MCF 10A (cell line): Measurements from ENCODE around the gene GPR65. TPM values are rescaled to one million over a fixed set of nuclear protein-coding genes. Genes with fewer than 3 reads are reported as not detected.

Experiments used
- BruUV-seq: library from RNA; stranded (reverse); fragments of 400-500 nt; replicated peaks from 2 replicates; lab custom pipeline; 2021; lab: Mats Ljungman, UMichigan
- CTCF ChIA-PET: fragments of 300-600 bp; sonication (Branson Sonifier 250); formaldehyde crosslinking; extraction: SDS; loops from one replicate; lab custom pipeline; 2021; ENCODE audit warnings: antibody characterized with exemption, inconsistent platforms; lab: Yijun Ruan, JAX
- POLR2A ChIA-PET: fragments of 300-600, 350-650 bp; sonication (Branson Sonifier 250); formaldehyde crosslinking; extraction: SDS; loops from one replicate; lab custom pipeline; 2020; ENCODE audit warnings: antibody characterized with exemption, inconsistent platforms; lab: Yijun Ruan, JAX
- DNase-seq: peaks from one replicate; pipeline ENCODE4 v3.0.0-alpha.2; 2018; ENCODE audit not compliant: unreplicated experiment
- H3K27ac Mint-ChIP-seq: one replicate; pipeline ENCODE4 v1.8.0; 2022; ENCODE audit warnings: mild to moderate bottlenecking, low read depth, mixed read lengths; ENCODE audit not compliant: unreplicated experiment
- H3K27me3 Mint-ChIP-seq: one replicate; pipeline ENCODE4 v1.8.0; 2022; ENCODE audit warnings: mixed read lengths; ENCODE audit not compliant: insufficient read depth, unreplicated experiment
- H3K36me3 Mint-ChIP-seq: one replicate; pipeline ENCODE4 v1.8.0; 2022; ENCODE audit warnings: mild to moderate bottlenecking, moderate library complexity, mixed read lengths; ENCODE audit not compliant: insufficient read depth, unreplicated experiment
- H3K4me1 Mint-ChIP-seq: one replicate; pipeline ENCODE4 v1.8.0; 2022; ENCODE audit warnings: mixed read lengths; ENCODE audit not compliant: insufficient read depth, unreplicated experiment
- H3K4me3 Mint-ChIP-seq: one replicate; pipeline ENCODE4 v1.8.0; 2022; ENCODE audit warnings: mild to moderate bottlenecking, moderate library complexity, mixed read lengths; ENCODE audit not compliant: unreplicated experiment
- H3K9me3 Mint-ChIP-seq: one replicate; pipeline ENCODE4 v1.8.0; 2022; ENCODE audit warnings: mixed read lengths; ENCODE audit not compliant: unreplicated experiment
- intact Hi-C: fragments of 100-400 bp; cut with micrococcal nuclease; formaldehyde crosslinking; loops from 2 replicates; pipeline ENCODE4 v1.14.1; 2022
- total RNA-seq: library from RNA; stranded (reverse); gene quantifications from 2 replicates; pipeline ENCODE4 v1.2.3, GENCODE V29; 2022
- TF ChIP-seq, protein P1 (sequence below): fragments of 200-600 bp; IDR thresholded peaks from one replicate; pipeline ENCODE4 v1.8.0; 2022; ENCODE audit warnings: antibody characterized with exemption, mild to moderate bottlenecking; ENCODE audit not compliant: unreplicated experiment

The GPR65 gene
- total RNA-seq, 1 experiment from 2014 or later: not detected

- BruUV-seq: no TSS peak
- Mint-ChIP-seq H3K4me3 (no peak overlapping the region), H3K4me1 (no peaks in the 10 kb centered on the region), H3K9me3 (no peaks in the 10 kb centered on the region), H3K27me3 (peaks cover 30% of the 10 kb centered on the region), H3K27ac (no peak overlapping the region), H3K36me3 (no peaks in the 10 kb centered on the region)
- TF ChIP-seq, protein P1, sequence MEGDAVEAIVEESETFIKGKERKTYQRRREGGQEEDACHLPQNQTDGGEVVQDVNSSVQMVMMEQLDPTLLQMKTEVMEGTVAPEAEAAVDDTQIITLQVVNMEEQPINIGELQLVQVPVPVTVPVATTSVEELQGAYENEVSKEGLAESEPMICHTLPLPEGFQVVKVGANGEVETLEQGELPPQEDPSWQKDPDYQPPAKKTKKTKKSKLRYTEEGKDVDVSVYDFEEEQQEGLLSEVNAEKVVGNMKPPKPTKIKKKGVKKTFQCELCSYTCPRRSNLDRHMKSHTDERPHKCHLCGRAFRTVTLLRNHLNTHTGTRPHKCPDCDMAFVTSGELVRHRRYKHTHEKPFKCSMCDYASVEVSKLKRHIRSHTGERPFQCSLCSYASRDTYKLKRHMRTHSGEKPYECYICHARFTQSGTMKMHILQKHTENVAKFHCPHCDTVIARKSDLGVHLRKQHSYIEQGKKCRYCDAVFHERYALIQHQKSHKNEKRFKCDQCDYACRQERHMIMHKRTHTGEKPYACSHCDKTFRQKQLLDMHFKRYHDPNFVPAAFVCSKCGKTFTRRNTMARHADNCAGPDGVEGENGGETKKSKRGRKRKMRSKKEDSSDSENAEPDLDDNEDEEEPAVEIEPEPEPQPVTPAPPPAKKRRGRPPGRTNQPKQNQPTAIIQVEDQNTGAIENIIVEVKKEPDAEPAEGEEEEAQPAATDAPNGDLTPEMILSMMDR: no peak
- intact Hi-C loops: no loop called here
- DNase-seq: no peak
- CTCF ChIA-PET: no interaction called here
- POLR2A ChIA-PET: no interaction called here
Measured at GRCh38 chr14:87979689-87980088, 25.2 kb upstream of the GPR65 start.

DNA sequence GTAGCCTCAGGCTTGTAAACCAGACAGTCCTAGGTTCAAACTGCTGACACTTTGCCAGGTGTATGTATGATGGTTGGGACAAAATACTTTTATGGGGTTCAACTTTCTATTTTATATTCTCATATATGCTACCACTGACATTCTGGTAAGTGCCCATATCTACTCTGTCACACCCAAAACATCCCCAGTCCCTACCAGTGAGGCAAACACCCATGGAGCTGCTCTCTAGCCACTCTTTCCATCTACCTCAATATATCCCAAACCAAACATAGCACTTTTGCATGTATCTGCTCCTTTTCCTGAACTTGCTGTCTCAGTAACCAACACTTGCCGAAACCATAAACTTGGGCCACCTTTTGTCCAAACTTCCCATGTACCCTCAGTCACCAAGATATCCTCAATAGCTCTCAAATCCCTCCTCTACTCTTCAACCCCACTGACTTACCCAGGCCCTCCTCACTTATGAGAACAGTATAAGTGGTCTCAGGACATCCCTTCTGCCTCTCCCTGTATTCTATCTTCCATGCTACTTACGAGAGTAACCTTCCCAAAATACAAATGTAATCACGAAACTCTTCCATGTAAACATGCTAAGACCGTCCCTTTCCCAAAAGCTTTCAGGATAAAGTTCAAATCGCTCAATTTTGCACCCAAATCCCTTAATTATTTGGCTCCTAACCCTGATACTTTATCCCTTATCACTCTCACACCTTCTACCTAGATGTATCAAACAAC, 15.5 kb upstream of the GPR65 start:
- intact Hi-C loops: no loop called here
- no peak overlapping the region for H3K4me3 Mint-ChIP-seq
- H3K9me3 Mint-ChIP-seq: no peaks in the 10 kb centered on the region
- H3K27ac Mint-ChIP-seq: no peak overlapping the region
- DNase-seq: no peak
- H3K4me1 Mint-ChIP-seq: peaks cover 5% of the 10 kb centered on the region
- H3K36me3 Mint-ChIP-seq: no peaks in the 10 kb centered on the region
- H3K27me3 Mint-ChIP-seq: peaks cover 22% of the 10 kb centered on the region
- TF ChIP-seq, protein P1: no peak
- POLR2A ChIA-PET: interaction anchor here (0.6 kb wide), 1 partner anchor 574 kb away, joined by 3 read pairs; no protein-coding TSS in a partner anchor
- no TSS peak for BruUV-seq
- CTCF ChIA-PET: interaction anchor here (1.6 kb wide), 1 partner anchor 25 kb away, joined by 5 read pairs; no protein-coding TSS in a partner anchor

DNA sequence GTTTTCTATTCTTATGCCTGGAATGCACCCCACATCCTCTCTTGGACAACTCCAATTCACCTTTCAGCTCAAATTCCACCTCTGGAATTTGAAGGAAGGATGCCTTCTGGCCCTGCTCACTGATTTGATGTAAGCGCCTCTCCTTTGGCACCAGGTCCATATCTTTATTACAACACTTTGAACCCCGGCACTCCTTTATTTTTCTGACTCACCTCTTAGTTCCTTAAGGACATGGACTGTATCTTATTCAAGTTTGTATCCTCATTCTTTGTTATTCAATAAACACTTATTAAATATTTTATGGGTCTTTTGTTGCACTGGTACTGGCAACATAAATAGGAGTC, 15.0 kb upstream of the GPR65 start:
- H3K9me3 Mint-ChIP-seq: no peaks in the 10 kb centered on the region
- H3K36me3 Mint-ChIP-seq: no peaks in the 10 kb centered on the region
- TF ChIP-seq, protein P1: no peak
- no peak overlapping the region for H3K27ac Mint-ChIP-seq
- peaks cover 22% of the 10 kb centered on the region for H3K27me3 Mint-ChIP-seq
- DNase-seq: peak; percentile 23
- H3K4me1 Mint-ChIP-seq: peaks cover 5% of the 10 kb centered on the region
- intact Hi-C loops: no loop called here
- no peak overlapping the region for H3K4me3 Mint-ChIP-seq
- ChIA-PET POLR2A (no interaction called here), CTCF (interaction anchor here (1.6 kb wide), 1 partner anchor 24 kb away, joined by 5 read pairs; no protein-coding TSS in a partner anchor)
- no TSS peak for BruUV-seq

DNA sequence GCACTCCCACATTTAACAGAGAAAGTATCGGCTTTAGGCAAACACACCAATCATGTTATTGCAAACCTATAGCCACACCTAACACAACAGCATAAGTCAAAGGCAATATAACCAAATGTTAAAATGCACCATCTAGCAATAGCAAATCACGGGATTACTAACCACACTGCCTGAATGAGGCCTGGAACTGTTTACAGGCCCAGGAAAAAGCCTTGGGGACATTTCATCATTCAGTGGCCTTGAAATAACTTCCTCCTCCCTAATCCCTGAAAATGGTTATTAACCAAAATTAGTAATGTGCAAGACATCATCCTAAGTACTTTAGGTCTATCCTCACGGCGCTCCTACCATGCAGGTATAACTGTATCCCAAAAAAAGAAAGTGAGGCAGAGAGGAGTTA, 14.3 kb upstream of the GPR65 start:
- Mint-ChIP-seq H3K4me3 (no peak overlapping the region), H3K4me1 (peaks cover 5% of the 10 kb centered on the region), H3K36me3 (no peaks in the 10 kb centered on the region), H3K9me3 (no peaks in the 10 kb centered on the region), H3K27ac (no peak overlapping the region), H3K27me3 (peaks cover 22% of the 10 kb centered on the region)
- TF ChIP-seq, protein P1: no peak
- intact Hi-C loops: no loop called here
- DNase-seq: no peak
- ChIA-PET POLR2A (no interaction called here), CTCF (no interaction called here)
- BruUV-seq: no TSS peak
